8988T (cell line): ENCODE results near the gene PPP1R13L.
A peak's percentile ranks its signal among the peaks of the same experiment; 100 is the strongest.

ENCODE experiments used
- DNase-seq: peaks from one replicate; pipeline ENCODE4 v3.0.0; 2011

PPP1R13L gene

DNA sequence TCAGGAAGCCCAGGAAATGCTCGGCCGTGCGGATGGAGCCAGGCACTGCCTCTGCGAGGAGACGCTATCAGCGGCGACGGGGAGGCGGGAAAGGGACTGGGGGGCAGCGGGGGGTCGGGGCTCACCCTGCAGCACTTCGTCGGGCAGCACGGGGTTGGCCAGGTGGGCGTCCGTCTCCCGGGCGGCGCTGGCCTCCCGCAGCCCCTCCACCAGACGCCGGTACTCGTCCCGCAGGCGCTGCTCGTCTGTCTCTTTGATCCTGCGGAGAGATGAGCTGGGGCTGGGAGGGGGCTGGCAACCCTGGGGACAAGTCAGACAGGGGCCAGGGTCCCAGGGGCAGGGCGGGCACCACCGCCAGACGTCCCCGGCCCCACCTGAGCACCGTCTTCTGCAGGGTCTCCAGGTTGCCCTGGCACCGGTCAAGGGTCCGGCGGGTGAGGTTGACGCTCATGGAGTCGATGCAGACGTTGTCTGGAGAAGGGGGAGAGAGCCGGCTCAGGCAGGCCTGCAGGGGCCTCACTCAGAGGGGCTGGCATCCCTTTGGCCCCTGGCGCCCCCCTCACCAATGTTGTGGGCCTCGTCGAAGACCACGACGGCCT, 40.9 kb downstream of the PPP1R13L start:
- peak; percentile 2 for DNase-seq

DNA sequence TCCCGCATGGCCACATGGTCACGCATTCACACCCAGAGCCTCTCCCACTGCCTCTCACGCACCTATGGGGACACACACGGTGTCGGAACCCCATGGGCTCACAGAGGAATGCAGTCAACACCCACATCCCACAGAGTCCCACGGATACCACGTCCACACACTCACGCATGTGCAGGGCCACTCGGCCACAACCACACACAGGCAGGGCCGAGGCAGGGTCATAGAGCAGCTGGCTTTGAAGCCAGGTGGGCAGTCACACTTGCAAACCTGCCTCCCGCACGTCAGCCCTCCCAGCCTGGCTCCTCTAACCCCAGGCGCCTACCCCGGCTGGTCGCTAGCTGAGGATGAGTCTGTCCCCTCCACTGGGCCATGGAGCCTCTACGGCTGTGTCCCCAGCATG, 42.6 kb downstream of the PPP1R13L start:
- peak; percentile 14 for DNase-seq

DNA sequence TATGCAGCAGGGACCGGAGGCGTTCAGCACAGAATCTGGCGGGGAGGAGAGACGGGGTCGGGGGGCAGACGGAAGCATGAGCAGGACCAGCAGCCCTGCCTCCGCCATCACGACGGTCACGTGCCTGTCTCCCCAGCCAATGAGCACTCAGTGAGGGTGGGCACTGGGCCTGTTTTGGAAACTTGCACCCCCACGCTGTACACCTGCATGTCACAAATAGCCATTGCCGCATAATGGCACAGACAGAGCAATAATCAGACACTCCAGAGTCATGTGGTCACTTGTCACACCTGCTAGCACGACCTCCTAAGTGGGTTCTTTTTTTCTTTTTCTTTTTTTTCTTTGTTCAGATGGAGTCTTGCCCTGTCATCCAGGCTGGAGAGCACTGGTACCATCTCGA, 43.3 kb downstream of the PPP1R13L start:
- no peak for DNase-seq

DNA sequence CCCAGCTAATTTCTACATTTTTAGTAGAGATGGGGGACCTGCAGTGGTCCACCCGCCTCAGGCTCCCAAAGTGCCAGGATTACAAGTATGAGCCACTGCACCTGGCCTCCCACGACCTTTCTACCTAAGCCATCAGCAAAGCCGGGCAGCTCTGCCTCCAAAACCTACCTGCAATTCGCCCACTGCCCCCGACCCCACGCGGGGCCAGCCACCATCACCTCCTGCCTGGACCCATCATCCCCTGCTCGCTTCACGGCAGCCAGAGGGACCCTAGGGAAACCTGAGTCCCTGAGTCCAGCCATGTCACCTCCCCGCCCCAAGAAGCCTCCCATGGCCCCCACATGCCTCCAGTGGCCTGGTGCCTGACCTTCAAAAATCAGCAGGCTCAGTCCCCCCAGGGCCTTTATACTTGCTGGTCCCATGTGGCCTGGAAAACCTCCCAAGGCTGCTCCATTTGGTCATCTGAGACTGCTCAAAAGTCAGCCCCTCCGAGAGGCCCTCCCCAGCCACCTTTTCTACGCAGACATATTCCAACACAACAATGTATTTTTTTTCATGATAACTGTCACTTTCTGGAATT, 46.6 kb downstream of the PPP1R13L start:
- peak; percentile 2 for DNase-seq

DNA sequence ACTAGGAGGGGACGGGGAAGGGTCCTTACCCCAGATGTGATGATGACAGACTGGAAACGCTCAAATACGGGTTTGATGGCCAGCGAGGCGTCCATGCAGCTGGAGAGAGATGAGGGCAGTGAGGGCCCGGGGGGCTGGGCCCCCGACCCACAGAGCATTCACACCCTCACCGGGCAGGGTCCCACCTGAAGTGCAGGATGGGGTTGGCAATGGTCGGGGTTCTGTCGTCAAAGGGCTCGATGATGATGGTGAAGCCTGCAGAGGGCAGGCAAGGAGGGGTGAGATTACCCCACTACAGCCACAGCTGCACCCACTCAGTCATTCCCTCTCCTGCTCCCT, 47.5 kb downstream of the PPP1R13L start:
- peak; percentile 8 for DNase-seq

DNA sequence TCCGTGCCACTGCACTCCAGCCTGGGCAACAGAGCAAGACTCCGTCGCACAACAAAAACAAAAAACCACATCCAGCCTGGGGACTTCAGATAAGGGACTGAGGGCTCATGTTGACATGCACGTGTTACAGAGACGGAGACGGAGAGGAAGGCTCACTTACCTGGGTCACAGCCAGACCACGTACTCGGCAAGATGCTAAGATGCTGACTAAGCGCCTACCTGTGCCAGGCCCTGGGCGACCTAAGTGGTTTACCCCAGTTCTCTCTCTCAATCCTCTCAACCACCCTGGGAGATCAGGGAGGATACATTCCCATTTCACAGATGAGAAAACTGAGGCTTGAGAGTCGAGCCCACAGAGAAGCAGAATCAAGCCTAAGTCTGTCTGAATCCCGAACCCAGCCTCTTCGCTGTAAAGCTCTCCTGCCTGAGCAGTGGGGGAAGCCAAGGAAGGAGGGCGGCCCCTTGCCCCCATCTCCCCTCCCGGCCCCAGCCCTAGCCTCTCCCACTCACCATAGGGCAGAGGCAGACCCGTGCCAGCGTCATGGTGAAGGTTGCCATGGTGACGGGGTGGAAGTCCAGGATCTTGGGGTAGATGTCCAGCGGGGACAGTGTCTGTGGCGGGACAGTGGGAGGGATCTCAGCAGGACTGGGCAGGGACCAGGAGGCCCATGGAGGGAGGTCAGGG, 48.0 kb downstream of the PPP1R13L start:
- peak; percentile 2 for DNase-seq

DNA sequence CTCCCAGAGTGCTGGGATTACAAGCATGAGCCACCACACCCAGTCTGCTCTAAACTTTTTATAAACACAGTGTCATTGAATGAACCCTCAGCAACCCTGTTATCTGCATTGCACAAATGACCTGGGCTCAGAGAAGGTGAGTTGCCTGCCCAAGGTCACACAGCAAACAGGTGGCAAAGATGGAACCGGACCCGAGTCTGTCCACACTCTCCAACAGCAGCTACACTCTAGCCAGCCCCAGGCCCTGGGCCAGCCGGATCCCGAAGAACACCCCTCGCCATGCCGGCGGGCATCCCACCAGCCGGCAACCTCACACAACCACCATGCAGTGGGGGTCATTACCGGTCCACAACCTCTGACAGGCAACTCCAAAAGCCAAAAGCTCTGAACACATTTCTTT, 49.0 kb downstream of the PPP1R13L start:
- DNase-seq, result no peak

DNA sequence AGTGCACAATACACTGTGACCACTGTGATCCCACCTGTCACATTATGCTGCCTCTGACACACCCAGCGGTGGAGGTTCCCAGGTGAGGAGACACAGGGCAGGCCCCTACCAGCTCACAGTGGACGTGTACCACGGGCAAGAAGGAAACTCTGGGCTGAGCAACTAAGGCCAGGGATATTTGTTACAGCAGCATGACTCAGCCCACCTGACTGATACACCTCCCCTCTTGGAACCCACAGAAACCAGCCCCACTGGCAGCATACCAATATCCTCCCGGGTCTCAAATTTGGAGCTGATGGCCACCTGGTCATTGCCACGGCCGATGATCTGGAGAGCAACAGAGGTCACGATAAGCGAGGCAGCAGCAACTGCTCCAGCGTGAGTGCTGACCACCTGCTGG, 49.5 kb downstream of the PPP1R13L start:
- no peak for DNase-seq

DNA sequence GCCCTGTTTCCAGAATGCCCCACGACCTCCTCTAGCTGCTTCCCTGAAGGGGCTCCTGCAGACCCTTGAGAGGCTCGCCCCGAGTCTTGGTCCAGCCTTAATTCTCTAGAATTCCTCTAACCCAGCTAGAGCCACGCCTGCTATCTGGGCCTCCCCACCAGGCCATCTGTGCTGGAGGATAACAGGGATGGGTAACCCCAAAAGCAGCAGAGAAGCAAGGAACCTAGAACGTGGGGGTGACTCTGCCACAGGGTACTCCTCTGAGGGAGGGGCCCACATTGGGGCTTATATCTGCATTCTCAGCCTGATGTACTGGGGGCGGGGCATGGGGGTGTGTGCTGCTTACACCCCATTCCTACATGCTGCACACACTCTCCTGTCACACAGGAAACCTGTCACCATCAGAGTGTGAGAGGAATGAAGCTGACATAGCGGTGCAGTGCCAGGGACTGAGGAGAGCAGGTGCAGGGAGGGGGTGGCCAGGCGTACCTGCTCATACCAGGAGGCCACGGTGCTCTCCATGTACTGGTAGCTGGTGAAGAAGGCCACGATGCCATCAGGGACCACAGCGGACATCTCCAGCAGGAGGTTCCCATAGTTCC, 50.5 kb downstream of the PPP1R13L start:
- DNase-seq, result peak; percentile 8

DNA sequence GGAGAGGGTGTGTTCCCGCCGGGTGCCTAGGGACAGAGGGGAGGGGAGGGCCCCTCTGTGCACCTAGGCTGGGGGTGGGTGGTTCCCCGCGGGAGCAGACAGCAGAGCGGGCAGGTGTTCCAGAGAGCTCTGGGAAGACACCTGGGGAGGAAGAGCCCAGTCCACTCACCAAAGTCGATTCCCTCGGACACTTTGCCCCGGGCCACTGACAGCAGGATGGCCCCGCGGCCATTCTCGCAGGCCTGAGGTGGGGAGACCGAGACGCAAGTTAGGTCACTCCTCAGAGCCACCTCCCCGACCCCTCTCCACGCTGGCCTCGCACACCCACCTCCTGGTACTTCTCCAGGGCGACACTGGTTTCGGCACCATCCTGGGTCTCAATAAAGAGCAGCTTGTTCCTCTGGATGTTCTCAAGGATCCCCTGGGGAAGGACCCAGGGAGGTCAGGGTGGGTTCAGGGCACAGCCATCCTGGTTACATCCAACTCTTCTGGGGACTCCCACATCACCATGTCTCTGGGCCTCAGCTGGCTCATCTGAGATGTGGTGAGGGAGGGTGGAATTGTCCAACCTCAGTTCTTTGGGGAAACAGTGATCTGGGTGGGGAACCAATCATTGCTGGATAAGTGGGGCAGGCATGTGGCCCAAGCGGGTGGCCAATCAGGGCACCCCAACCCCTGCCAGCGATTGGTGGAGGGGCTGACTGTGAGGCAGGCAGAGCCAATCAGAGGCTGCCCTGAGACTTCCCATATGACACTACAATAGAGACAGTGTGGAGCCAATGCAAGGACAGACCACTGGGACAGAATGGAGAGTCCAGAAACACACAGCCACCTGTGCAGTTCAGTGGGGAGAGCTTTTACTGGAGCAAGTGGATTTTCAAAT, 51.7 kb downstream of the PPP1R13L start:
- DNase-seq, result peak; percentile 37

DNA sequence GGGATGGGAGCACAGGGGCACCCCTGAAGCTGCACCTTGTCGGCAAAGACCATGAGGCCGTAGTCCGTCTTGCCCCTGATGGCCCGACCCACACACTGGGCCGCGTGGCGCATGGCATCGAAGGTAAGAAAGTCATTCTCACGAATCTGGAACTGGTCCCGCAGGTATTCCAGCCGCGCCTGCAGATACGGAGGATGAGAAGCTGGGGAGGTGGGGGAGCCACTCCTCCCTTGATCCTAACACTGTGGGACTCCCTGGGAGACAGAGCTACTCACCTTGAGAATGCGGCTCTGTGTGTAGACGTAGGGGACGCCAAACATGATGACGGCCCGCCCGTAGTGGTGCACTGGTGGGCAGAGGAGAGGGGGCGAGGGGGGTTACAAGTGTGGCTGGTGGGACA, 52.4 kb downstream of the PPP1R13L start:
- DNase-seq, result peak; percentile 6

DNA sequence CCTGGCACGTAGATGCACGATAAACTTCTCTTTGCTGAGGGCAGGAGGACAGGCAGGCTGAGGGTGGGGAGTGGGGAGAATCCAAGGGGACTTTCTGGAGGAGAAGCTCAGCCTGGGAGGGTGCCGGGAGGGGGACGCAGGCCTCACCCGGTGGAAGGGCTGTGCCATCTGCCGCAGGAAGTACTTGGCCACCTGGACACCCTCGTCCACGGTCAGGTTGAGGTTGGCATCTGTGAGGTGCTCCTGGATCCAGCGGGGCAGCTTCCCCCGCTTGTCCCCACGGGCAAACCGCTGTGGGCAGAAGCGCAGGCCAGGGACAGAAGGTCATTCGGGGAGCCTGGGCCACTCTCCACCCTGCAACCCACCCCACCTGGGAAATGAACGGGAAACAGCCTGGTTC, 52.8 kb downstream of the PPP1R13L start:
- peak; percentile 4 for DNase-seq

DNA sequence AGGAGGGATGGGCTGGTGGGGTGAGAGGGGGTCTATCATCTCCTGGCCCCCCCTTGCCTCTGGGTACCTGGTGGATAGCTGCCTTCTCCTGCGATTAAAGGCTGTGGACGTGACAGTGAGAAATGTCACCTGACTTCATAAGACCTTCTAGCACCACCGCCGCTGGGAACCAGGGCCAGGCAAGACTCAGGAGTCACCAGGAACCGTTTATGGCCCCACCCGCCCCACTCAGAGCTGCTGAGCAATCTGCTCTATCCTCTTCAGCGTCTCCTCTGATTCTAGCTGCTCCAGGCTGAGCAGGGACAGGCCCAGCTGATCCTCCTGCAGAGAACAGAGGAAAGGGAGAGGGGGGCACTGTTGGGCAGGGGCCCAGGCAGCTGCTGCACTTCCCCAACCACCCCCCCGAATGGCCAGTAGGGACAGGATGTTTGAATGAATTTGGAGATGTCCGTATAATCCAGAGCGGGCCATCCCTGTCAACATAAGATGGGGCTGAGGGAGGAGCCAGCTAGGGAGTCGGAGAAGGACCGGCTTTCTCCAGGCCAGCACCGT, 53.4 kb downstream of the PPP1R13L start:
- DNase-seq, result peak; percentile 22

DNA sequence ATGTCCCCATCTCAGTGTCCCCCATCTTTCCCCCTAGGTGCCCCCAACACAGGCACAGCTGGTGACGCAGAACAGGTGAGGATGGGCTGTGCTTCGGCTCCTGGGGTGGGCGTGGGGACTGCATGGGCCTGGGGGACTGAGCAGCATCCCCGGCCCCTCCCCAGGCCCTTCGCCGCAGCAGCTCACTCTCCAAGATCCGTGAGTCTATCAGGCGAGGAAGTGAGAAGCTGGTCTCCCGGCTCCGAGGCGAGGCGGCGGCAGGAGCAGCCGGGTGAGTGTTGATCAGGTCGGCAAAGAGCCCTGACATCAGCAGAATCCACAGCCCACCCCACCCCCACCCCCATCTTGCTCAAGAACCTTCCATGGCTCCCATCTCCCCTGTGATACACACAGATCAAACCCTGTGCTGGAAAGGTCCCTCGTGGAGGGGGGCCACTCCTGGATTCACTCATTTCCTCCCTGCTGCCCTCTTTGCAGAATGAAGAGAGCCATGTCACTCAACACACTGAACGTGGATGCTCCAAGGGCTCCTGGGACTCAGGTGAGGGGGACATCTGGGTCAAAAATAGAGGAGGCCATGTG, 54.3 kb downstream of the PPP1R13L start:
- DNase-seq, result peak; percentile 6

DNA sequence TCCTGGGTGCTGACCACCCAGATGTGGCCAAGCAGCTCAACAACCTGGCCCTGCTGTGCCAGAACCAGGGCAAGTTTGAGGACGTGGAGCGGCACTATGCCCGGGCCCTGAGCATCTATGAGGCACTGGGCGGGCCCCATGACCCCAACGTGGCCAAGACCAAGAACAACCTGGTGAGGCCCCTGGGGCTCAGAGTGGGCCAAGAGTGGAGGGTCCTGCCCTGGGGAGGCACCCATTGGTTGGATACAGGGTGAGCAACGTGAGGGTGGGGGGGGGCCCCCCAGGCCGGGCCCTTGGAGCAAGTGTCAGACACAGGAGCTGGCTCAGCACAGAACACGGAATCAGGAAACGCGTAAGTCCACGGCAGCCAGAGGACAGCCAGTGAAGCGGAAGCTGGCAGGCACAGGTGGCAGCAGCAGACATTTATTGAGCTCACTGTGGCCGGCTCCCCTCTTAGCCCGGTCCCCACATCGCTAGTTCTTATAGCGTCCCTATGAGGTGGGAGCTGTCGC, 55.4 kb downstream of the PPP1R13L start:
- peak; percentile 25 for DNase-seq

DNA sequence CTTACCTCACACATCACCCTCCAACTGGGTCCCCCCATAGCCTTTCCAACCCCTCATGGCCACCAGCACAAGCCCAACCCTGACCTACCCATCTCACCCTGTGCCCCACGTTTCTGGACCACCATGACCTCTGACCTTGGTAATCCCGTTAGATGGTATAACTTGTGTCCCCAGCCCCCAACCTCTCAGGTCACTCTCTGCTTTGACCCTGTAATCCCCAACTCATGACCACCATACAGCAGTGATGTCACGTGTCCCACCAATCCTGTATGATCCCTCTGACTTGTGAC, 55.8 kb downstream of the PPP1R13L start:
- DNase-seq, result no peak

DNA sequence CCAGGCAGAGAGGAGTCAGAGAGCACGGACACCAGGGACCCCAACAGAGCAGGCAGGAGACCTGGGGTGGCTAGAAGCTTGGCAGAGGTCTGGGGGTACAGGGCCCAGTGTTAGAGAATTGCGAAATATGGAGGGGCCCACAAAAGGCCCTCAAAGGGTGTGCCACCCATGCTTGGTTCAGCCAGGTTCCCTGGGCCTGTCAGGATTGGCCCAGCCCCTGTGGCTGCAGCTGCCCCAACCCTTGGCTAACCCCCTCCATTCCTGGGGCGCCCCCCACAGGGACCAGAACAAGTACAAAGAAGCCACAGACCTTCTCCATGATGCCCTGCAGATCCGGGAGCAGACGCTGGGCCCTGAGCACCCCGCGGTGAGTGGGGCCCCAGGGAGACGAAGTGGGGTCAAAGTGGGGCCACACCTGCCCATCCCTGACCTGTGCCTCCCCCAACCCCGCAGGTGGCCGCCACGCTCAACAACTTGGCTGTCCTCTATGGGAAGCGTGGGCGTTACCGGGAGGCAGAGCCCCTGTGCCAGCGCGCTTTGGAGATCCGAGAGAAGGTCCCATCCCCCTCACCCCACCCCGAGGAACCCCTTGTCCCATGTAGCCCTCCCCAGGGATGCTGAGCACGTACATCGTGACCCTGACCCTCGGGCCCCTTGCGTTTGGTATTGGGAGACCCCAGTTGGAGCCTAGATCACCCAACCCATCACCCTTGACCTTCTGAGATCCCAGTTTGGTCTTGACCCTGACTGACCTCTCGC, 56.3 kb downstream of the PPP1R13L start:
- no peak for DNase-seq

DNA sequence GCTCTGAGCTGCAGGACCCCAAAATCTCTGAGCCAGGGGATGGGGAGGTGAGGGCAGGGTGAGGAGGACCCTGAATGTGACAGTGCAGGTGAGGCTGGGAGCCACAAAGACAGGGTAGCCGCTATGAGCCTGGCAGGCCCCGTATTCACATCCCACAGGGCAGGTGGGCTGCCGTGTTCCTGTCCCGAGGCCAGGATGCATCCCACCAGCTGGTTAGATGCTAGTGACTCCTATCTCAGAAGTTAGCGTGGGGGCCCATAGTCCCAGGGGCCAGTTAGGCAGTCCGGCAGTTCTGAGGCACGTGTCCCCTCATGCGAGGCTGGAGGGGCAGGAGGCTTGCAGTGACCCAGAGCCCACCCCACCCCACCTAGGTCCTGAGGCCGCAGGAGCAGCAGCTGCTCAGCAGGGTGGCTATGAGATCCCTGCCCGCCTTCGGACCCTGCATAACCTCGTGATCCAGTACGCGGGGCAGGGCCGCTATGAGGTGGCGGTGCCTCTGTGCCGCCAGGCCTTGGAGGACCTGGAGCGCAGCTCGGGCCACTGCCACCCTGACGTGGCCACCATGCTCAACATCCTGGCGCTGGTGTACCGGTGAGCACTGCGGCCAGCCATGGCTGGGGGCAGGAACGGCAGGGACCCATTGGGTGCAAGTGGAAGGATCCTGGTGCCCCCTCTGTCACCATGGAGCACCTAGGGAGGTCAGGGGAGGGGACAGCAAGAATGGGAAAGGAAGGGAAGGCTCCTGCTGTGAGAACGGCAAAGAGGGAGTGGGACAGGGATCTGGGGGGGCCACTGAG, 57.1 kb downstream of the PPP1R13L start:
- DNase-seq, result no peak

DNA sequence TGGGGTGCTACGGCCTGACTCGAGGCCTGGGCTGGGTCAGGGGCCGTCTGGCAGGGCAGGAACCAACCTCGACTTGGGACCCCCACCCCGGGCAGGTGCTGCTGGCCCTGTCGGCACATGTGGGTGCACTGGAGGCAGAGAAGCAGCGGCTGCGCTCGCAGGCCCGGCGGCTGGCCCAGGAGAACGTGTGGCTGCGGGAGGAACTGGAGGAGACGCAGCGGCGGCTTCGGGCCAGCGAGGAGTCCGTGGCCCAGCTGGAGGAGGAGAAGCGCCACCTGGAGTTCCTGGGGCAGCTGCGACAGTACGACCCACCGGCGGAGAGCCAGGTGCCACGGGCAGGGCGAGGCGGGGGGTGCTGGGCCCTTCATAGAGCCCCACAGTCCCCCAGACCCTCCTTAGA, 58.4 kb downstream of the PPP1R13L start:
- DNase-seq, result no peak

DNA sequence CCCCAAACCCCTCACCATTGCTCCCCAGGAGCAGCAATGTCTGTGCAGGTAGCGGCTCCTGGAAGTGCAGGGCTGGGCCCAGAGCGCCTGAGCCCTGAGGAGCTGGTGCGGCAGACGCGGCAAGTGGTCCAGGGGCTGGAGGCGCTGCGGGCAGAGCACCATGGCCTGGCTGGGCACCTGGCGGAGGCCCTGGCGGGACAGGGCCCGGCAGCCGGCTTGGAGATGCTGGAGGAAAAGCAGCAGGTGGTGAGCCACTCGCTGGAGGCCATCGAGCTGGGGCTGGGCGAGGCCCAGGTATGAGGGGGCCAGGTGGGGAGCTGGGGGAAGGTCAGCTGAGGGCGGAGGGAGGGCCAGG, 59.4 kb downstream of the PPP1R13L start:
- DNase-seq, result no peak
